Measurements from ENCODE around the gene ADAMTS17.

DNA sequence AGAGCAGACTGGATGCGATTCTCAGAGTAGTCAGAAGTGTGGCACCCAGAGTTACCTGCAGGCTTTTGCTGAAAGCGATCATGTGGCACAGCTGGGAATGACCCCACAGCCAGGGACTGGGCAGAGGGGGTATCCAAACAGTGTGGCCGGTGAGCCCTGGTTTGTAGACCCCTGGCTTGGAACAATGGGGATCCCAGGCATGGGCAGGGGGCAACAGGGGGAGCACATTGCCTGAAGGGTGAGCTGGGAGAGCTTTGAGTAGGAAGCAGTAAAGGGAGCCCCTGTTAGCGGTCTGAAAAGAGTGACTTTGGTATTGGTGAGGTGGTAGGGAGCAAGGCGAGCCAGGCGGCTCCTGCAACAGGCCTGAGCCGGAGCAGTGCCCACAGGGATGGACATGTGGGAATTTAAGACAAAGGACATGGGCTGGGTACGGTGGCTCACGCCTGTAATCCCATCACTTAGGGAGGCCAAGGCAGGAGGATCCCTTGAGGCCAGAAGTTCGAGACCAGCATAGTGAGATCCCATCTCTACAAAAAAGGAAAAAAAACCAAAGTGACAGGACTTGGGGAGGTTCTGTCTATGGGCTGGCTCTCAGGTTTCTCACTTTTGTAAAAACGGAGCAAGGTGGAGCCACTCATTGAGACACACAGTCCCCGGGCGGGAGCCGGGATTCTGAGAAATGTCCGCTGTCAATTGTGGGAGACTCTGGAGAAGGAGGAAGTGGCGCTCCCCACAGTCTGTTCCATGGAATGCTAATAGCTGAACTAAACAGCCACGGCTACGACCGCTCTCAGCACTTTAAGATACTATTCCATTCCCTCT lies 384.7 kb downstream of the ADAMTS17 start:
- TF ChIP-seq CTCF (IDR thresholded peaks at IDR 0.05 in 2 of 3, conservative IDR thresholded peaks at IDR 0.05 in 1 of 3; ENCODE audit: borderline replicate concordance in 1 of 3, insufficient read depth in 1 of 3, low read depth in 2 of 3, low read length in 2 of 3), result no peak
- TF ChIP-seq POLR2AphosphoS5 (IDR thresholded peaks at IDR 0.05; ENCODE audit: low read depth, low read length), result no peak
- no peak for TF ChIP-seq POLR2A (IDR thresholded peaks at IDR 0.05; ENCODE audit: borderline replicate concordance, extremely low read depth, insufficient read depth, insufficient read length)
- TF ChIP-seq EZH2 (IDR thresholded peaks at IDR 0.05), result no peak
- TF ChIP-seq SRF (IDR thresholded peaks at IDR 0.05; ENCODE audit: low read depth), result no peak
- no peak for TF ChIP-seq CBX3 (IDR thresholded peaks at IDR 0.05; ENCODE audit: low read depth)
- no peak for TF ChIP-seq YY1 (IDR thresholded peaks at IDR 0.05; ENCODE audit: extremely low read depth, insufficient replicate concordance, low read depth, low read length)
- no peak for TF ChIP-seq CEBPB (IDR thresholded peaks at IDR 0.05; ENCODE audit: low read depth)
- no peak for TF ChIP-seq REST (IDR thresholded peaks at IDR 0.05; ENCODE audit: low read depth)
- no peak for TF ChIP-seq ZNF274 (IDR thresholded peaks at IDR 0.05; ENCODE audit: low read depth, low read length)
- no peak for TF ChIP-seq TCF7L2 (IDR thresholded peaks at IDR 0.05; ENCODE audit: borderline replicate concordance, extremely low read depth, insufficient read depth, insufficient read length)
- TF ChIP-seq SIN3A (IDR thresholded peaks at IDR 0.05; ENCODE audit: low read depth), result no peak
- no peak for TF ChIP-seq ZFX (IDR thresholded peaks at IDR 0.05)

Data from HCT116 (cell line).